Right renal pelvis (tissue), 4 donors: ENCODE data around the gene RECK. TPM values are rescaled to one million over a fixed set of nuclear protein-coding genes. Genes with fewer than 3 reads are reported as not detected.
A peak's percentile ranks its signal among the peaks of the same experiment; 100 is the strongest.

Experiments
- DNase-seq, 4 donors: peaks; one replicate each; pipeline ENCODE4 v3.0.0-alpha.2; 2013; ENCODE audit warnings: low read depth in 4 of 4, low spot score in 3 of 4, missing footprints in 1 of 4
- polyA plus RNA-seq, 4 donors: library from polyadenylated mRNA; unstranded; fragments of 120-200 nt; gene quantifications; one replicate each; pipeline ENCODE4 v1.2.1, GENCODE V29; 2013; ENCODE audit not compliant: insufficient read length in 4 of 4

The RECK gene
- polyA plus RNA-seq, 4 donors = 28.3 to 34.0 (median 32.5) TPM

DNA sequence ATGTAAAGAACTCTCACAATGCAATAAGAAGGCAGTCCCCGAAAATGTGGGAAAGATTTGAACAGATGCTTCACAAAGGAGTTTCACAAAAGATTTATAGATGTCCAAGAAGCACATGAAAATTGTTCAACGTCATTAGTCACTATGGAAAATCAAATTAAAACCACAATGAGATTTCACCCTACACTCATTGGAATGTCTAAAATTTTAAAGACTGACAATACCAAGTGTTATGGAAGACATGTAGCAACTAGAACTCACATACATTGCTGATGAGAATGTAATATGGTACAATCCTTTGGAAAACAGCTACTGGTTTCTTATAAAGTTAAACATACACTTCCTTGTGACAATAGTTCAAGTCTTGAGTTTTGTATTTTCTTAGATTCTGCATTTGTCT is 11.0 kb upstream of the RECK start:
- no peak for DNase-seq

DNA sequence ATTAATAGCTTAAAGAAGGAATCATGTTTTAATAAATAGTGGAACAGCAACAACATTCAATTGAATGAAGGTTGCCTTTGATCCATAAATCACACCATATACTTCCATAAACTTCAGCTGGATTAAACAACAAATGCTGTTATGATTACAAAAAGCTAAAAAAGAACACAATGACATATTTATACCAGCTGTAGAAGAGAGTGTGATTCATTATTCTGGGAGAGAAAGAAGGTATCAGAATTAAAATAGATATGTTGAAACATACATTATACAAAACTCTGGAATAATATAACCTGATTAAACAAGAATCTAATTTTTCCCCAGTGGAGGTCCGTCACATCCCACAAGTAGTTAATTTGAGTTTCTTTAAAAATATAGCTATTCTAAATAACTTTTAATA is 7.5 kb upstream of the RECK start:
- no peak for DNase-seq

DNA sequence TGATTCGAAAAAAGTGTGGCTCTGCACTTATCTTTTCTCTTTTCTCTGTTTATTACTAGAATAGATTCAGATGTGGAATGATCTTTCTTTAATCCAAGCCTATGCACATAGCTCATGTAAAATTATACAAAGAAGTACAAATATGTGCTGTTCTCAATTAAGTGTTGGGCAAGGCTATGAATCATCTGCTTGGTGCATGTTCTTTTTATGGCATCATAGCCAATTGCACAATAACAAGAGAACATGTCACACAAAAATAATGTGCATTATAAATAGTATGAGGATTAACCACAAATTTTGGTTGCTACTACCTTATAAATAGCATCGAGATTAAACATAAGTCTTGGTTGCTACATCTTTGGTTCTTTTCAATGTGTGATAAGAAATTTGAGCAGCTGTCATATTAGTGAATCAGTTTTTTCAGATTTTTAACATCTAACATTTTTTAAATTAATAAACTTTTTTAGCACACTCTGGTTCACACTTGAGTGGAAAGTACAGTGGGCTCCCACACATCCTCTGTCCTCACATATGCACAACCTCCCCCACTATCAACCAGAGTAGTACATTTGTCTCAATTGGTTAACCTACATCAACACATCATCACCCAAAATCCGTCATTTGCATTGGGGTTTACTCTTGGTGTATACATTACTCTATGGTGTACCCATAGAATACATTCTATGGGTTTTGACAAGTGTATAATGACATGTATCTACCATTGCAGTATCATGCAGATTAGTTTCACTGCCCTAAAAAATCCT is 6.8 kb upstream of the RECK start:
- no peak for DNase-seq

DNA sequence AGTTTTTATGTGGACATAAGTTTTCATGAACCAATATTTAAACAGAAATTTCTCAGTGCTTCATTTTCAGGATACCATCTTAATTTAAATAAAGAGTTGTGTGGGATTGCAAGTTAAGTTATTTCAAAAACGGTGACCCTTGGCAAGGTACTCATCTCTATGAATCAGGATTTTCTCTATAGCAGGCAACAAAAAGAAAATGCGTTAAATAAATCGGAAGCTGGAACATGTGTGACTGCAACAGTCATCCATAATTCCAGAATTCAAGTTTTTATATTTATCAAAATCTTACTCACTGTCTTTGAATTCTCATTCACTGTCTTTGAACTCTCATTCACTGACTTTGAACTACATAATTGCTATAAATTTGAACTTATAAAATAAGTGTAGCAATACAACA is 5.8 kb upstream of the RECK start:
- DNase-seq = no peak

DNA sequence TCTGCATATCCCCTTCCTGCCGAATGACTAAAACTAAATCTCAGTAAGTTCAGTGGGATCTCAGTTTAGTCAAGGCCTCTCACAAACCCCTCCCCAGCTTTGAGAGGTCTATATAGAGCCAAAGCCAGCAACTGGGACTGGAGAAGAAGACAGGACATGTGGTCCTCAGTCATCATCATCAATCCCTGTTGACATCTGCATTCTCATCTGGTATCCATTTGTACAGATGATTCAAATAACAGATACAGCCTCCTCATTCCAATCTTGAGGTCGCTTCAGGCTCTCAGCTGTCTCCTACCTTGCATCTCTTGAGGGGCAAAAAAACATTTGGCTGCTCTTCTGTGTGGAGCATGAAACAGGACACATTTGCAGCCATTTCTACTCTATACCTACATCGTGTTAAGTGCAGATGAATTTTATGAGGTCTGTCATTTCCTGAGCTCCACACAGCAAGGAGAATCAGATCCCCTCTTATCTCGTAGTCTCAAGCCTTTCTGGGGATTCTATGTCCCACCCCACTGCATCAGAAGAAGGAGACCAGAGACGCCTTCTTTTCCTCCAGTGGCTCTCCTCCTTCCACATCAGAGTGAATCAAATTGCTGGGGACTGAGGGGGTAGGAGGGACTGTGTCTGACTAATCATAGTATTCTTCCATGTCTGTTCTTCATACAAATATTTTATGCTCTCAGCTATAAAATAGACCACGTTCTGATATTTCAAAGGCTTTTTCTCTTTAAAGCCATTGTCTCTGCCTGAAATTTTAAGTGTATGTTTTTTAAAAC is 4.7 kb upstream of the RECK start:
- DNase-seq = no peak

DNA sequence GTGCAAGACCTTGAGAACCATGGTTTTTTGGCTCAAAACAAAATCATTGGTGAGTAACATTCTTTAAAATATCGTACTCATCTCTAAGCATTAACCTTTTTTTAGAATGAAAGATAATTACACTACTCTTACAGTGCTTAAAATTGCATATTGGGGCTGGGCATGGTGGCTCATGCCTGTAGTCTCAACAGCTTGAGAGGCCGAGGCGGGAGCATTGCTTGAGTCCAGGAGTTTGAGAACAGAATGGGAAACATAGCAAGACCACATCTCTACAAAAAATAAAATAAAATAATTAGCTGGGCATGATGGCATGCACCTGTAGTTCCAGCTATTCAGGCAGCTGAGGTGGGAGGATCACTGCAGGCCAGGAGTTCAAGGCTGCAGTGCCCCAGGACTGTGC is 2.9 kb upstream of the RECK start:
- DNase-seq = no peak

DNA sequence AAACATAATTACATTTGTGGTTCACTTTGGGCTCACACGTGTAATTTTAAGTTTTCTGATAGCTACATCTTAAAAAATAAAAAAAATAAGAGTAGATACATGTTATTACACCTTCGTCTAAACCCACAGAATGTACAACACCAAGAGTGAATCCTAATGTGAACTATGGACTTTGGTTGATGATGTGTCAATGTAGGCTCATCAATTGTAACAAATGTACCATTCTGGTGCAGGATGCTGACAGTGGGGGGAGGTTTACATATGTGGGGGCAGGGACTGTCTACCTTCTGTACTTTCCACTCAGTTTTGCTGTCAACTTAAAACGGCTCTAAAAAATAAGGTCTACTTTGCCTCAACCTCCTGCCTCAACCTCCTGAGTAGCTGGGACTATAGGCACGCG is 2.5 kb upstream of the RECK start:
- no peak for DNase-seq

DNA sequence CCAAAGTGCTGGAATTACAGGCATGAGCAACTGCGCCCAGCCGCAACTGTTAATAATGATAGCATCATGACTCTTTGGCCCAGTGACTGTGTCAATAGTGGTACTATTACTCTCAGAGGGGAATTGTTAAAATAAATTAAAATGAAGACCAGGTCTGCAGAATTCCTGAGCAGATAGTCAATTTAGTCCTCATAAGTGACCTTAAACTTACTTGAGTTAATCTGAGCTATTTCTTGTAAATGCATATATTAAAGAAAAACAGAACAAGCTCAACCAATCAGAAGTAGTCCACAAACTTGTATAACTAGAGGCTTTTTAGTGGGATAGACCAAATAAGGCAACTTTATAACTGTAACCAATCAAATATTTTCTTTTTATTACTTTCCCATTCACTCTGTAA is 1.7 kb upstream of the RECK start:
- no peak for DNase-seq

DNA sequence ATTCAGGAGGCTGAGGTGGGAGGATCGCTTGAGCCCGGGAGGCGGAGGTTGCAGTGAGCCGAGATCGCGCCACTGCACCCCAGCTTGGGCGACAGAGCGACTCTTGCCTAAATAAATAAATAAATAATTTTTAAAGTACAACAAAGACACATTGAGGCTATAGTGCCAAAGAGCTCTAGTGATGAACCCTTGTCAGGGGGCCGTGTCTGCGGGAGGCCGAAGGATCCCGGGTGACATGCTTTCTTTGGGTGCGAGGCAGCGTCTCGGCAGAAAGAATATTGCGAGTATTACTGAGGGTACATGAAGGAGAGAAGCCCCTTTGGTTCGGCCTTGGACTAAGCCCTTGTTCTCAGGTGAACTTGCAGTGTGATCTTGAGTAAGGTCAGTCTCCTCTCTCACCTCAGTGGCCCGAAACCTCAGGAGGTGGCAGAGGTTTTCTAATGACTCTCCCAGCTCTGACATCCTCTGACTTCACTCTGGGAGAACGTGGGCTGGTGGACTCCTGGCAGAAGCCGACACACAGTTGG is 397 bp upstream of the RECK start:
- no peak for DNase-seq

DNA sequence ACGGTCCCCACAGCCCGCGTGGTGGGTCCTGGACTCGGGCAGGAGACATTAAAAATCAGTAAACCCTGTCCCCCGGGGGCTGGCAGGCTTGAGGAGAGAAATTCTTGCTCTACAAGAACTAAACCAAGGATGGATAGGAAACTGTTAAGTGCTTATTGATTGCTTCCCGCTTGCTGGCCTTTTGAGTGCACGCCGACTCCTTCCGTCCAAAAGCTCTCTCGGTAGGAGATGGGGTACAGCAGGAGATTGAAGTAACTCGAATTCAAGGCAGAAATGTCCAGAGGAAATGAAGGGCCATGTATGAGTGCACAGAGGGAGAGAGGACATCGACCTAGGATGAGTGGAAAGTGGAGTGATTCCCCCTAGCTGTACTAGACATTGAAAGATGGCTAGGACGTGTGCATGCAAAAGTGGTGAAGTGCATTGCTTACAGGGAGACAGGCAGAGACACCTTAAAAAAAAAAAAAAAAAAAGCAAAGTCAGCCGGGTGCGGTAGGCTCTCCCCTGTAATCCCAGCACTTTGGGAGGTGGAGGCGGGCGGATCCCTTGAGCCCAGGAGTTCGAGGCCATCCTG is 923 bp downstream of the RECK start:
- DNase-seq = peak in 2 of 4 donors; percentile 14 to 42

DNA sequence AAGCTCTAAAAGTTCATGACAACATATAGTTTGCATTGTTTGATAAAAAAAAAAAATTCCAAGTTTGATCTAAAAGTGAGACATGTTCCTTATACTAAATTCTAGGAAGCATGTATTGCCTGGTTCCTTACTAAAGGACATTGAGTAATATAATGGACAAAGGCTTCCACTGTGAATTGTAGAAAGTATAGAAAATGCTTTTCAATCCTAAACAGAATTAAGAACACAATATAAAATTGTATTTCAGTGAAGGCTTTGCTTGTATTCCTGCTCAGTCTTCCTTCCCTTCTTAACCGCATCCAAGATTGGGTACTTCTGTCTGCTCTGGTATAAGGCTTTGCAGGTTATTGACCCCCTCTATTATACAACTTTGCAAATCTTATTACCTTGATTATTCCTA is 2.4 kb downstream of the RECK start:
- DNase-seq = no peak

DNA sequence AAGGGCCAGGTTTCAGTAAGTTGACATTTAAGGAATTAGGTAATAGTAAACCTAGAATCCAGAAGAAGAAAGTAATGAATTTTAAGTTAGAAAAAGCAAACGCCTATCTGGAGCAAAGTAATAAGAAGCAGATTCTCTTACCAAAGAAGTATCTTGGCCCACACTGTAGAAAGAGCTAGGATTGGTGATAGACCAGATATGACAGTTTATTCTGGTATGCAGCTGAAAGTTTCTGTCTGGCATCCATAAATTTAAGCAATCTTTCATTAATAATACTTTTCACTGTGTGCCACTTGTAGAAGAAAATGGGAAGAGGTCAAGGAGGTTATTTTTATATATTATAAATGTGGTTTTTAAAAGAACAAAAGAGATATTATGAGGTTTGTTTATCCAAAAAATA is 3.0 kb downstream of the RECK start:
- DNase-seq = no peak

DNA sequence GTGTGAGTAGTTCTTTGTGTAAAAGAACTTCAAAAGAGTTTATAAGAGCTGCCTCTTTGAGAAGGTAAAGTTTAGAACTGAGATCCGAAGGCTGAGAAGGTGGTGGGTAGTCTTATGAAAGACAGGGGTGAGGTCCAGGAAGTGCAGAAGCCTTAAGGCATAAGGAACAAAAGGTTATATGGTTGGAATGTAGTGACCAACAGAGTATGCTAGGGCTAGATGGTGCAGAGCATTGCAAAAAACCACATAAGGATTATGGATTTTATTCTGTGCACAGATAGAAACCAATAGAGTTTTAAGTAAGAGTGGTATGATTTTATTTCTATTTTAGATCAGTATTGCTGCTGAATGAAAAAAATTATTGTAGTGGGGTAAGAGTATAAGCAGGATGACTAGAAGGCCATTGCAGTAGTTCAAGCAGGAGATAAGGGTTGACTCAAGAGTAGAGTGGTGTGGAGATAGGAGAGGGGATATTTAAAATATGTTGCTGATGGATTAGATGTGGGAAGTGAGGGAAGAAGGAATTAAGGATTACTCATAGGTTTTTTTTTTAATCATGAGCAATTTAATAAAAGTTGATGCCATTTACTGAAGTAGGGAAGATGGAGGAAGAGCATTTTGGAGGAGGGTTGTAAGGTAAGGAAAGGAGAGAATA is 3.7 kb downstream of the RECK start:
- DNase-seq = no peak

DNA sequence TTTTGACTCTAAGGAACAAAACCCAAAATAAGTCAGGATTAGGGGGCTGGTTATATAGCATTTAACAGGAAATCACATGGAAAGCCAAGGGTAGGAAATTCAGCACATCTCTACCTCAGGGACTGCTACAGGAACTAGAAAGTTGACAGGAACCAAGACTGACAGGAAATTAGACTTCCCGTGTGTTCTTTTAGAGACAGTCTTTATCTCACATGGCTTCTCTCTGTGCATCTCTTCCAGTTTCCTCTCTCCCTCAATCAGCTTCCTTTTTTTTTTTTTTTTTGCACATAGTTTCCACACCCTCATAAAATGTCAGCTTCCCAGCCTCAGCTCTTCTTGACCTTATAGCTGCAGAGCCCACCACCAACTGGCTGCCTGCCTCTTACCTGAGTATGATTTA is 4.8 kb downstream of the RECK start:
- DNase-seq = no peak

DNA sequence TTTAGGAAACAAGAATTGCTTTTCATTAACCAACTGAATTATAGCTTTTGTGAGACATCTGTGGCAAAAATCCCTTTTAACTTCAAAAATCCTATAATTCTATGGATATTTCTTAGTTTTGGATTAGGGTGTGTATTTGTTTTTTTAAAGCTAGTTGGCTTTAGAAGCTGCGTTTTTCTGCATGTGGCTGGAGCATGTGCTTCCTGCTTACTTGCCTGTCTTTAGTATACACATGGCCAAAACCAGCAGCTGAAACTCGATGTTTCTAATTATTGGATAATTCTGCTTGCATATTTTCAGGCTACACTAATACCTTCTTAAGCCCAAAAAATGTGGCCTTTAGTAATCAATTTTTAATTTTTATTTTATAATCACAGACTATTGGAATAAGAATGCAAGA is 8.9 kb downstream of the RECK start:
- DNase-seq = no peak

DNA sequence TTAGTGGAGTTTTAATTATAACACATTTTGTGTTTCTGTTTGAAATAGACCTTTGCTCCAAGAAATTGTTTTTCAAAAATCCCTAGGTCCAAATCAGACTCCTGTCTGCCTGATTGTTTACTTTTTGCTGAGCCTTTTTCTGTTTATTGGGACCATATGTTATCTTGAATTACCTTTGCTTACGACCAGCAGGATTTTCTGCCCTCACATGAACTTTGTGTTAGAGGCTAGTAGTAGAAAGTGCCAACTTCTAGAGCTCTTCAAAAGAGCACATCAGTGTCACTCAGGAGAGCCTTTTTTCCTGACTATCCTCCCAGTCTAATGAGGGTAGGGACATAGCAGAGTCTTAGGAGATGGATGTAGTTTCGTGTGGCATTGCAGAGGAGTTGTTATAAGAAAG is 10.2 kb downstream of the RECK start:
- no peak for DNase-seq

DNA sequence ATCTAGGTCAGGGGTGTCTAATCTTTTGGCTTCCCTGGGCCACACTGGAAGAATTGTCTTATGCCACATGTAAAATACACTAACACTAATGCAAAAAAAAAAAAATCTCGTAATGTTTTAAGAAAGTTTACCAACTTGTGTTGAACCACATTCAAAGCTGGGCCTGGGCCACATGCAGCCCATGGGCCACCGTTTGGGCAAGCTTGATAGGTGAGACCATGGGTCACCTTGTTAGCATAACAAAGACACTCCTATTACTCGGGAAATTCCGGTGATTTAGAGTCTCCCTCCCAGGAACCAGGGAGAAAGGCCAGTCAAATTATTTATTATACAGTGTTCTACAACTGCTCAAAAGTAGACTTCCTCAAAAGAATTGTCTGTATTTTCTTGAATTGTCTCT is 12.7 kb downstream of the RECK start:
- no peak for DNase-seq

DNA sequence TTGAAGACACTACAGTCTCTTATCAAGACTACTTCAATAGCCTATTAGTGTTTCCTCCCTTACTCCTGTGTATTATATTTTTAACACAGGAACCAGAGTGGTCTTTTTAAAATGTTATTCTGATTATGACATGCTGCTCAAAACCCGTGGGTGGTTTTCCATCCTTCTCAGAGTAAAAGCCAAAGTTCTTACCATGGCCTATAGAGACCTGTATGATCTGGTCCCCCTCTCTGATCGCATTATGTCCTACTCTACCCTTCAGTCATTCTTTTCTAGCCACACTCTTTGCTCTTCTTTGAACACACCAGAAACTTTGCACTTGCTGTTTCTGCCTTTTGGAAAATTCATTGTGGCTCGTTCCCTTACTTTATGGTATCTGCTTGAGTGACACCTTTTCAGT is 13.8 kb downstream of the RECK start:
- DNase-seq = no peak

DNA sequence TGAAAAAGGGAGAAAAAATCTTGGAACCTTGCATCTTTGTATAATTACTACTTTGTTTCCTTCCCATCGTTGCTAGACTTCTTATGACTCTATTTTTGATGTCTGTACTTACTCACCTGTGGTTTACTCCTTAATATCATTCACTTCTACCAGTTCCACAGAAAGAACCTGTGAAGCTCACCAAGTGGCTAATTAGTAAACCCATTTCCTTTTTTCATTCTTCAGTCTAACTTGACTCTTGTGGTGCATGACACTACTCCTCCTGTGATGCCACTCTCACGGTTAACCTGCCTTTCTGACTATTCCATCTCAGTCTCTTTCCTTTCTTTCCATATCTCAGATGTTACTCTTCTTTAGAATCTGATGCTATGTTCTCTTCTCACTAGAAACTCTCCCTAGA is 14.6 kb downstream of the RECK start:
- no peak for DNase-seq

DNA sequence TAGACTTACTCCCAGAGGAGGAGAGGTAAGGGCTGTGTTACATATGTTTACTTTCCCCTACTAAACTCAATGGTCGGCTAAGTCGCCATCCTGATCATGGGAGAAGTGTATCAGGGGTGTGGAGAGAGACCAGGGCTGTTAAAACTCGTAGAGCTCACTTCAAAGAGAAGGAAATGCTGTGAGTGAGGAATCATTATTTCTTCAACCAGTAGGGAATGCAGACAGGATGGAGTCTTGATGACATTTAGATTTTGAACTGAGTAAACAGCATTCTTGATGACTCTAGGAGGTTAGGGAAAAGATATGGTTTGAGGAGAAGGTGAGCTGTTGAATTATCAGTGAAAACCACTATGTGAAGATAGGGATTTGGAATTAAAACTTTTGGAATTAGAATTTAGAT is 17.3 kb downstream of the RECK start:
- DNase-seq = no peak

DNA sequence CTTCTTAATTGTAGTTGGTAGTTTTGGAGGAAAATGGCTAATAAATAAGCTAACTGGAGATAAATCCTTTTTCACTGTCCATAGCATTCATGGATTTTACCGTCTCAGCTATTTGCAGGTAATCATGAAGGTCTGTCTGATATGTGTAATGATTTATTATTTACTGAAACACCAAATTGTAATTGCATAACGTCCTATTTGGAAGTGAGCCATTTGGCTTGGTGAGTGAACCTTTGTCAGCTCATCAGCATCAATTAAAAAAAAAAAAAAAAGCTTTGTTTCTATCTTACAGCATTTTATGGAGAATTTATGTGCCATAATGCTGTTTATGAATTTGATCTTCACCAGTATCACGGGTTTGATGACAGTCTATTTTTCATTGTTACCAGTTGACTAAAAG is 20.2 kb downstream of the RECK start:
- no peak for DNase-seq
